Loucy (cell line): ENCODE measurements around the gene PDGFA.

ENCODE experiments used
- CTCF ChIP-seq: fragments of 200-600 bp; sonication (generic); conservative IDR thresholded peaks from 2 replicates; pipeline ENCODE4 v1.5.1; 2014; ENCODE audit warnings: mild to moderate bottlenecking, antibody characterized with exemption, low read length
- EZH2phosphoT487 ChIP-seq: fragments of 200-600 bp; IDR thresholded peaks from 2 replicates; pipeline ENCODE4 v1.6.1; 2018; ENCODE audit warnings: antibody characterized with exemption, mild to moderate bottlenecking, moderate library complexity, borderline replicate concordance

GRCh38 chr7:514651-515598, 4.7 kb downstream of the PDGFA start:
- TF ChIP-seq CTCF (no peak), EZH2phosphoT487 (no peak)
